Stimulated activated CD4-positive, alpha-beta T cell treated with anti-CD3 and anti-CD28 coated beads, TNF-alpha, amount 100 ng/mL, for 4 hours (primary cell): Measurements from ENCODE around the gene GFRA1.

Experiments used
- DNase-seq, 3 experiments: peaks; one replicate each; pipeline ENCODE4 v3.0.0-alpha.2; 2020; ENCODE audit warnings: low read depth in 3 of 3

Gene GFRA1

GRCh38 chr10:116272440-116273283, at the start of gene GFRA1:
Gene GFRA1, minus strand, starts transcription at chr10:116273206. Its CDS starts 1,177 bp downstream, at chr10:116272029.
- no peak for DNase-seq

GRCh38 chr10:116316503-116316902, 43.5 kb upstream of the GFRA1 start:
- no peak for DNase-seq

GRCh38 chr10:116312548-116312947, 39.5 kb upstream of the GFRA1 start:
- no peak for DNase-seq

GRCh38 chr10:116311706-116312490, 38.9 kb upstream of the GFRA1 start:
- DNase-seq: no peak

- DNase-seq: no peak
These were observed 38.0 kb upstream of the GFRA1 start for GRCh38 chr10:116311016-116311415.

- no peak for DNase-seq
These were observed 34.4 kb upstream of the GFRA1 start for GRCh38 chr10:116307455-116307854.

GRCh38 chr10:116306847-116307246, 33.8 kb upstream of the GFRA1 start:
- no peak for DNase-seq

GRCh38 chr10:116304923-116305322, 31.9 kb upstream of the GFRA1 start:
- no peak for DNase-seq

- DNase-seq: no peak
These were observed 27.5 kb upstream of the GFRA1 start for GRCh38 chr10:116300542-116300941.

GRCh38 chr10:116298586-116298985, 25.6 kb upstream of the GFRA1 start:
- DNase-seq: no peak

- DNase-seq: no peak
These were observed 23.3 kb upstream of the GFRA1 start for GRCh38 chr10:116296291-116296721.

- no peak for DNase-seq
These were observed 19.5 kb upstream of the GFRA1 start for GRCh38 chr10:116292493-116292892.

GRCh38 chr10:116289652-116290051, 16.6 kb upstream of the GFRA1 start:
- no peak for DNase-seq

- DNase-seq: no peak
These were observed 15.0 kb upstream of the GFRA1 start for GRCh38 chr10:116287906-116288501.

- DNase-seq: no peak
These were observed 13.7 kb upstream of the GFRA1 start for GRCh38 chr10:116286626-116287200.

- no peak for DNase-seq
These were observed 8.8 kb upstream of the GFRA1 start for GRCh38 chr10:116281775-116282174.

GRCh38 chr10:116278846-116279245, 5.8 kb upstream of the GFRA1 start:
- DNase-seq: no peak

GRCh38 chr10:116276981-116277380, 4.0 kb upstream of the GFRA1 start:
- DNase-seq: no peak

GRCh38 chr10:116274064-116274904, 1.3 kb upstream of the GFRA1 start:
- DNase-seq: no peak

GRCh38 chr10:116271593-116272439, 1.2 kb downstream of the GFRA1 start:
- DNase-seq: no peak
